NCI-H2227 (cell line): ENCODE data around the gene IRF4.

Experiments used
- DNase-seq: peaks from one replicate; lab custom pipeline; 2025; ENCODE audit not compliant: unreplicated experiment; lab: John Stamatoyannopoulos, UW

The IRF4 gene

GRCh38 chr6:441126-441920 lies 49.8 kb downstream of the IRF4 start:
- no peak for DNase-seq

- DNase-seq: no peak
Measured at GRCh38 chr6:443621-444159, 52.1 kb downstream of the IRF4 start.

GRCh38 chr6:444653-445275 lies 53.2 kb downstream of the IRF4 start:
- DNase-seq: no peak

- DNase-seq: no peak
Measured at GRCh38 chr6:445571-446417, 54.2 kb downstream of the IRF4 start.

GRCh38 chr6:446418-447366 lies 55.1 kb downstream of the IRF4 start:
- DNase-seq: no peak

GRCh38 chr6:447381-448165 lies 56.0 kb downstream of the IRF4 start:
- no peak for DNase-seq

- DNase-seq: no peak
Measured at GRCh38 chr6:448296-449056, 56.9 kb downstream of the IRF4 start.

GRCh38 chr6:449057-449430 lies 57.5 kb downstream of the IRF4 start:
- no peak for DNase-seq

- no peak for DNase-seq
Measured at GRCh38 chr6:449486-450419, 58.2 kb downstream of the IRF4 start.

- no peak for DNase-seq
Measured at GRCh38 chr6:451336-451735, 59.8 kb downstream of the IRF4 start.

GRCh38 chr6:451847-452246 lies 60.3 kb downstream of the IRF4 start:
- DNase-seq: no peak

- DNase-seq: no peak
Measured at GRCh38 chr6:452301-453067, 60.9 kb downstream of the IRF4 start.

GRCh38 chr6:453152-453551 lies 61.6 kb downstream of the IRF4 start:
- no peak for DNase-seq

GRCh38 chr6:454148-454991 lies 62.8 kb downstream of the IRF4 start:
- DNase-seq: no peak

- no peak for DNase-seq
Measured at GRCh38 chr6:455006-455585, 63.5 kb downstream of the IRF4 start.

- DNase-seq: no peak
Measured at GRCh38 chr6:455835-456234, 64.3 kb downstream of the IRF4 start.
